IMR-90 (cell line): Measurements from ENCODE around the gene PCDHGC5. TPM values are rescaled to one million over a fixed set of nuclear protein-coding genes. Genes with fewer than 3 reads are reported as not detected.

Source experiments
- ATAC-seq: fragments of 200-7000 bp; cut with Tn5 transposase; 2 replicates; pipeline ENCODE4 v1.9.1; 2020; ENCODE audit warnings: low read depth, mild to moderate bottlenecking, moderate library complexity
- BruUV-seq: library from RNA; stranded (reverse); fragments of 400-500 nt; replicated peaks from 2 replicates; lab custom pipeline; 2021; lab: Mats Ljungman, UMichigan
- CTCF ChIA-PET: fragments of 300-600 bp; formaldehyde crosslinking; extraction: SDS; loops from one replicate; lab custom pipeline; 2021; ENCODE audit warnings: antibody characterized with exemption; lab: Yijun Ruan, JAX
- POLR2A ChIA-PET: fragments of 300-600 bp; sonication (Branson Sonifier 250); formaldehyde crosslinking; loops from one replicate; lab custom pipeline; 2022; ENCODE audit warnings: antibody characterized with exemption; ENCODE audit not compliant: unreplicated experiment; lab: Charles Lee
- DNase-seq: peaks from one replicate; pipeline ENCODE4 v3.0.0; 2013
- H2AFZ ChIP-seq: replicated peaks from 2 replicates; pipeline ENCODE3; 2013; ENCODE audit warnings: low read length, mild to moderate bottlenecking; ENCODE audit not compliant: poor library complexity
- H2AK5ac ChIP-seq: 2 replicates; pipeline ENCODE4 v1.6.1; 2013; ENCODE audit warnings: low read depth, low read length, inconsistent platforms
- H2AK9ac ChIP-seq: replicated peaks from 2 replicates; pipeline ENCODE3; 2013; ENCODE audit warnings: mild to moderate bottlenecking, low read depth, low read length, moderate library complexity; ENCODE audit not compliant: poor library complexity
- H2BK120ac ChIP-seq: 2 replicates; pipeline ENCODE4 v1.6.1; 2013; ENCODE audit warnings: low read depth, low read length, inconsistent platforms
- H2BK15ac ChIP-seq: 3 replicates; pipeline ENCODE4 v1.6.1; 2013; ENCODE audit warnings: low read depth, low read length, inconsistent platforms
- H2BK20ac ChIP-seq: 2 replicates; pipeline ENCODE4 v1.6.1; 2013; ENCODE audit warnings: low read depth, mild to moderate bottlenecking, inconsistent platforms, low read length, moderate library complexity
- H2BK5ac ChIP-seq: 2 replicates; pipeline ENCODE4 v1.6.1; 2013; ENCODE audit warnings: mild to moderate bottlenecking, low read depth, low read length, inconsistent platforms; ENCODE audit not compliant: poor library complexity, severe bottlenecking
- H3K14ac ChIP-seq: replicated peaks from 2 replicates; pipeline ENCODE4 v1.6.1; 2013; ENCODE audit warnings: low read depth, low read length, inconsistent platforms
- H3K18ac ChIP-seq: 2 replicates; pipeline ENCODE4 v1.6.1; 2013; ENCODE audit warnings: low read depth, low read length, control low read depth
- H3K23ac ChIP-seq: 2 replicates; pipeline ENCODE4 v1.6.1; 2013; ENCODE audit warnings: low read depth, low read length, inconsistent platforms
- H3K27ac ChIP-seq: 2 replicates; pipeline ENCODE4 v1.5.1; 2013; ENCODE audit warnings: mild to moderate bottlenecking, control low read depth, low read length; ENCODE audit not compliant: insufficient read depth
- H3K27me3 ChIP-seq: 2 replicates; pipeline ENCODE4 v1.6.1; 2013; ENCODE audit warnings: low read length; ENCODE audit not compliant: control insufficient read depth, insufficient read depth
- H3K36me3 ChIP-seq: 2 replicates; pipeline ENCODE4 v1.6.1; 2013; ENCODE audit warnings: low read length, mixed read lengths; ENCODE audit not compliant: control insufficient read depth, insufficient read depth
- H3K4ac ChIP-seq: 2 replicates; pipeline ENCODE4 v1.6.1; 2013; ENCODE audit warnings: low read depth, low read length, inconsistent platforms
- H3K4me1 ChIP-seq: 2 replicates; pipeline ENCODE4 v1.6.1; 2013; ENCODE audit warnings: low read length, mixed read lengths; ENCODE audit not compliant: control insufficient read depth, insufficient read depth
- H3K4me2 ChIP-seq: 2 replicates; pipeline ENCODE4 v1.6.1; 2013; ENCODE audit warnings: low read depth, mild to moderate bottlenecking, control low read depth, low read length, moderate library complexity
- H3K4me3 ChIP-seq: 2 replicates; pipeline ENCODE4 v1.5.1; 2013; ENCODE audit warnings: low read depth, mild to moderate bottlenecking, control low read depth, low read length, moderate library complexity; ENCODE audit not compliant: insufficient read depth
- H3K56ac ChIP-seq: 2 replicates; pipeline ENCODE4 v1.6.1; 2013; ENCODE audit warnings: low read length, inconsistent platforms; ENCODE audit not compliant: insufficient read depth; ENCODE audit errors: extremely low read depth
- H3K79me1 ChIP-seq, 2 experiments: 2 replicates each; pipeline ENCODE4 v1.6.1; 2013; ENCODE audit warnings: low read length in 2 of 2, inconsistent platforms in 1 of 2, low read depth in 1 of 2
- H3K9ac ChIP-seq: 2 replicates; pipeline ENCODE4 v1.6.1; 2013; ENCODE audit warnings: low read depth, low read length, control low read depth
- H3K9me1 ChIP-seq: 2 replicates; pipeline ENCODE4 v1.6.1; 2013; ENCODE audit warnings: low read length, inconsistent platforms; ENCODE audit not compliant: insufficient read depth
- H3K9me3 ChIP-seq: 2 replicates; pipeline ENCODE4 v1.6.1; 2013; ENCODE audit warnings: low read length; ENCODE audit not compliant: control insufficient read depth, insufficient read depth
- H4K20me1 ChIP-seq: 2 replicates; pipeline ENCODE4 v1.6.1; 2013; ENCODE audit warnings: low read length, inconsistent platforms; ENCODE audit not compliant: insufficient read depth
- H4K5ac ChIP-seq: 2 replicates; pipeline ENCODE4 v1.6.1; 2013; ENCODE audit warnings: mild to moderate bottlenecking, low read depth, low read length, control low read depth
- H4K8ac ChIP-seq, 2 experiments: 2 replicates each; pipeline ENCODE4 v1.6.1; 2013; ENCODE audit warnings: low read depth in 2 of 2, low read length in 2 of 2, control low read depth in 1 of 2, inconsistent platforms in 1 of 2
- H4K91ac ChIP-seq: 2 replicates; pipeline ENCODE4 v1.6.1; 2013; ENCODE audit warnings: low read depth, low read length, inconsistent platforms; ENCODE audit not compliant: insufficient read depth
- BHLHE40 ChIP-seq: fragments of 150-350 bp; IDR thresholded peaks from 2 replicates; pipeline ENCODE4 v1.6.1; 2016; ENCODE audit warnings: mild to moderate bottlenecking, low read depth, low read length
- CEBPB ChIP-seq: IDR thresholded peaks from 2 replicates; pipeline ENCODE4 v1.6.1; 2012; ENCODE audit warnings: low read depth, low read length, improper control_type of control experiment
- NFE2L2 ChIP-seq: fragments of 150-350 bp; IDR thresholded peaks from 2 replicates; pipeline ENCODE4 v1.6.1; 2016; ENCODE audit warnings: low read depth, mild to moderate bottlenecking, low read length
- POLR2A ChIP-seq: IDR thresholded peaks from 2 replicates; pipeline ENCODE4 v1.6.1; 2012; ENCODE audit warnings: mild to moderate bottlenecking, low read depth, low read length
- RFX5 ChIP-seq: IDR thresholded peaks from 2 replicates; pipeline ENCODE4 v1.8.0; 2012; ENCODE audit warnings: low read depth, mild to moderate bottlenecking, low read length, moderate library complexity
- SMC3 ChIP-seq: fragments of 150-350 bp; IDR thresholded peaks from 2 replicates; pipeline ENCODE4 v1.6.1; 2016; ENCODE audit warnings: low read depth, mild to moderate bottlenecking, antibody characterized with exemption, low read length, moderate library complexity
- WGBS, 2 experiments: methylation state at CpG; one replicate each; pipeline versions ENCODE4 v1.1.5 to v1.1.7; 2013; ENCODE audit warnings: missing lambda C conversion rate in 2 of 2; ENCODE audit not compliant: insufficient read length in 1 of 2; ENCODE audit errors: extremely low coverage in 2 of 2; 5-methylcytosine and 5-hydroxymethylcytosine counted together
- dilution Hi-C: fragments of 300-500 bp; cut with HindIII; formaldehyde crosslinking; loops from one replicate; pipeline ENCODE4 v1.14.3; 2018; ENCODE audit warnings: low sequenced_read_pairs; ENCODE audit not compliant: unreplicated experiment
- in situ Hi-C: fragments of 300-500 bp; cut with MboI; formaldehyde crosslinking; loops from 3 replicates; pipeline ENCODE4 v1.14.3; 2019; ENCODE audit warnings: low sequenced_read_pairs, inconsistent platforms, mixed read lengths
- intact Hi-C: fragments of 100-400 bp; cut with micrococcal nuclease; formaldehyde crosslinking; loops from 2 replicates; pipeline ENCODE4 v1.10.0; 2022
- polyA plus RNA-seq, 3 experiments: library from polyadenylated mRNA; depleted of rRNA; stranded (reverse); fragments of >200 nt; gene quantifications; 2 replicates each; pipeline ENCODE4 v1.2.3, GENCODE V29; 2012; ENCODE audit warnings: low replicate concordance in 1 of 3
- total RNA-seq: library from RNA; depleted of rRNA; stranded (reverse); fragments of >200 nt; gene quantifications from 2 replicates; pipeline ENCODE4 v1.2.3, GENCODE V29; 2012
- TF ChIP-seq, protein P1 (sequence below): fragments of 150-350 bp; IDR thresholded peaks from 2 replicates; pipeline ENCODE4 v1.6.1; 2016; ENCODE audit warnings: low read depth, mild to moderate bottlenecking, low read length, moderate library complexity, borderline replicate concordance

The PCDHGC5 gene
- total and polyA plus RNA-seq, 2 of the 4 experiments (the other 2 are of a cell fraction): 2.9 to 3.8 TPM

DNA sequence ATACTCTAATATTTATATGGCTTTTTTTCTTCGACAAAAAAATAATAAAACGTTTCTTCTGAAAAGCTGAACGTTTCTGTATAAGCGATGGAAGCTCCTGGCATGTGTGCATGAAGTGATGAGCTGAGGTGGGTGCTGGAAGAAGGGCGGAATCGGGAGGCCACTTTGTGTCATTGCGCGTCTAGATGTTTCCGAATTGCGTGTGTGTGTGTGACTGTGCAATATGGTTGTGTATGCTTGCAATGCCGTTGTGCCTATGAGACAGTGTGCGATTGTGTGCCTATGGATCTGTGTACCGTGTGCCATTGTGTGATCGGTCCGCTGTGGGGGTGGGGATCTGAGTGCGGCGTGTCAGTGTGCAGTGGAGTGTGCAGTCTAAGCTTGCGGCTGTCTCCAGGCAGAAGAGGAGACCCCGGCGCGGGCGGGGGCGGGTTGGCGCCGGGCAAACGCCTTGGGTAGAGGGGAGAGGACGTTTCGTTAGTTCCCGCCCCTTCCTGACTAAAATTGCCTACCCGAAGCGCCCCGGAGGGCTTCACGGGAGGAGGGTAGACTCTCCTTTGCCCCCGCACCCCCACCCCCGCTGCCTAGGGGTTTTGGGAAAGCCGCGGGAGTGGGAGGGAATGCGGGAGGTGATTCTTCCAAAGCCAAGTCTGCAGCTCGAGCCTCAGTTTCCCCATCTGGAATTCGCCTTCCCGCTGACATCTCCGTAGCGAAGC, 24.2 kb downstream of the PCDHGC5 start:
- Histone ChIP-seq H3K18ac (peak overlapping the region; percentile 70), H3K4me3 (peak overlapping the region; percentile 41), H2AK9ac (peak overlapping the region; percentile 90), H2BK5ac (peak overlapping the region; percentile 72), H3K27me3 (no peaks in the 10 kb centered on the region), H2AK5ac (peak overlapping the region; percentile 100), H3K23ac (peak overlapping the region; percentile 99), H4K91ac (peak overlapping the region; percentile 88), H2BK15ac (peak overlapping the region; percentile 82; the same call in 2 of the 3 replicates), H3K79me1 (peaks cover 6 to 56% of the 10 kb centered on the region in 2 experiments), H3K4me1 (peaks cover 57% of the 10 kb centered on the region), H4K8ac (peak overlapping the region; percentile 79 to 91), H3K56ac (peak overlapping the region; percentile 57), H3K9me1 (peaks cover 39% of the 10 kb centered on the region), H3K36me3 (peaks cover 26% of the 10 kb centered on the region), H2AFZ (peak overlapping the region; percentile 82), H2BK20ac (peak overlapping the region; percentile 81), H2BK120ac (peak overlapping the region; percentile 86), H3K4ac (peak overlapping the region; percentile 96), H3K4me2 (peak overlapping the region; percentile 86), H4K20me1 (peaks cover 6% of the 10 kb centered on the region), H4K5ac (peak overlapping the region; percentile 86), H3K9me3 (no peaks in the 10 kb centered on the region), H3K27ac (peak overlapping the region; percentile 84), H3K9ac (peak overlapping the region; percentile 60), H3K14ac (peak overlapping the region; percentile 88)
- BruUV-seq: no TSS peak
- ATAC-seq (no peak), DNase-seq (peak; percentile 59)
- no peak for TF ChIP-seq SMC3
- 0 out of 2 replicates have a peak, but pooled peaks have one; percentile 11 for TF ChIP-seq POLR2A
- TF ChIP-seq RFX5: no peak; the same call in 1 of the 2 replicates
- peak; percentile 64 for TF ChIP-seq CEBPB
- peak; percentile 59; the same call in 1 of the 2 replicates for TF ChIP-seq NFE2L2
- TF ChIP-seq, protein P1, sequence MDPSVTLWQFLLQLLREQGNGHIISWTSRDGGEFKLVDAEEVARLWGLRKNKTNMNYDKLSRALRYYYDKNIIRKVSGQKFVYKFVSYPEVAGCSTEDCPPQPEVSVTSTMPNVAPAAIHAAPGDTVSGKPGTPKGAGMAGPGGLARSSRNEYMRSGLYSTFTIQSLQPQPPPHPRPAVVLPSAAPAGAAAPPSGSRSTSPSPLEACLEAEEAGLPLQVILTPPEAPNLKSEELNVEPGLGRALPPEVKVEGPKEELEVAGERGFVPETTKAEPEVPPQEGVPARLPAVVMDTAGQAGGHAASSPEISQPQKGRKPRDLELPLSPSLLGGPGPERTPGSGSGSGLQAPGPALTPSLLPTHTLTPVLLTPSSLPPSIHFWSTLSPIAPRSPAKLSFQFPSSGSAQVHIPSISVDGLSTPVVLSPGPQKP: no peak
- TF ChIP-seq BHLHE40: peak; percentile 50
- dilution Hi-C loops: no loop called here
- in situ Hi-C loops: no loop called here
- POLR2A ChIA-PET: no interaction called here
- intact Hi-C loops: loop anchor here (2.0 kb wide), 1 partner anchor 82 kb away; the partner anchor contains the start of gene PCDHGA12
- WGBS, 2 experiments: 7% methylated on average over 6 of the region's 43 CpGs; no CpG with 5 or more reads in 1 of the 2 experiments
- CTCF ChIA-PET: interaction anchor here (0.6 to 2.7 kb wide), 9 partner anchors 9 to 100 kb away, joined by 3 to 16 read pairs (median 4); partner anchors contain the start of genes PCDHGA10, PCDHGA11 and PCDHGC5
